Nephron progenitor cell (in vitro differentiated cells): ENCODE data around the gene UBE2F.

ENCODE experiments used
- DNase-seq: peaks from one replicate; pipeline ENCODE4 v3.0.0; 2021
- H3K27ac Mint-ChIP-seq: 2 replicates; pipeline ENCODE4 v1.8.0; 2021; ENCODE audit warnings: mild to moderate bottlenecking, moderate library complexity, mixed read lengths
- H3K27me3 Mint-ChIP-seq: 2 replicates; pipeline ENCODE4 v1.8.0; 2021; ENCODE audit warnings: mild to moderate bottlenecking, low read depth, mixed read lengths; ENCODE audit not compliant: poor library complexity
- H3K36me3 Mint-ChIP-seq: 2 replicates; pipeline ENCODE4 v1.8.0; 2021; ENCODE audit warnings: low read depth, mixed read lengths
- H3K4me1 Mint-ChIP-seq: 2 replicates; pipeline ENCODE4 v1.8.0; 2021; ENCODE audit warnings: mixed read lengths
- H3K4me3 Mint-ChIP-seq: 2 replicates; pipeline ENCODE4 v1.8.0; 2021; ENCODE audit warnings: mild to moderate bottlenecking, moderate library complexity, mixed read lengths
- H3K9me3 Mint-ChIP-seq: 2 replicates; pipeline ENCODE4 v1.8.0; 2021; ENCODE audit warnings: mild to moderate bottlenecking, moderate library complexity, mixed read lengths
- TF ChIP-seq, protein P1 (sequence below): fragments of 200-600 bp; sonication (generic); IDR thresholded peaks from 2 replicates; pipeline ENCODE4 v1.5.0; 2021; ENCODE audit warnings: antibody characterized with exemption

Gene UBE2F, protein sequence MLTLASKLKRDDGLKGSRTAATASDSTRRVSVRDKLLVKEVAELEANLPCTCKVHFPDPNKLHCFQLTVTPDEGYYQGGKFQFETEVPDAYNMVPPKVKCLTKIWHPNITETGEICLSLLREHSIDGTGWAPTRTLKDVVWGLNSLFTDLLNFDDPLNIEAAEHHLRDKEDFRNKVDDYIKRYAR

DNA sequence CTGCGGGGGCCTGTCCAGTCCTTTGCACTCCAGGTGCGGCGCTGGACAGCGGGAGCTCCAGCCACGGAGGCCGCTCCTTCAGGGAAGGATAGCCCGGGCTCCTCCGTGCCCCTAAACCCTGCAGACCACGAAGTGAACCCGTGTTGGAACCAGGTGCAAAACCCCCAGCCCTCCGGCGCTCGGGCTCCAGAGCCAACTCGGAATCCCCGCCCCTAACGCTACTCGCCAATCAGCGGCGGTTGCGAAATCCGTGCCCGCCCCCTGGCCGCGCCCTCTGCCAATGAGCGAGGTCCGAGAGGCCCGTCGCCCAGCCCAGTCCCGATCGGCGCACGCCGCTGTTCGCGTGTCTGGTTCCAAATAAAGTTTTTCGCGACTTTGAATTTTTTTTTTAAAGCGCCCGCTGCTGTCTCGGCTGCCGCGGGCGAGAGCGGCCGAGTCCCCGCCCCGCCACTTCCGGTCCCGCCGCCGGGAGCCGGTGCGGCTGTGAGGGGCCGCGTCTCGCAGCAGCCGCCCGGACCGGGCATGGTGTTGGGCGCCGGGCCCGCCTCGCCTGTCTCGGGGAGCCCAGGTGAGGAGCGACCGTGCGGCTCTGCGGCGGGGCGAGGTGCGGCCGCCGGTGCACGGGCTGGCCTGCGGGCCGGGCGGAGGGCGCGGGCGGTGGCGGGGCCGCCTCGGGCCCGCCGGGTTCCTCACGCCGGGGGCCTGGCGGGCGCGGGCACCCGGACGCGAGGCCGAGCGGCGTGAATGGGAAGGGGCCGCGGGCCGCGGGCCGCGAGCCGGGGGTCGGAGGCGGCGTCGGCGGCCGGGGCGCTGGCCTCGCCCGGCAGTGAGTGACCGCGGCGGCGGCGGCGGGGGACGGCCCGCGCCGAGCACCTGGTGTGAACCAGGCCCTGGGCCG lies at the start of gene UBE2F:
Gene UBE2F, plus strand, starts transcription at position 450 of the 898 bp plus-strand sequence. CDS start 6,094 bp downstream, outside the sequence.
- H3K4me3 Mint-ChIP-seq, result peak within 1 kb of the TSS; percentile 87
- peak; percentile 98 for DNase-seq
- H3K27ac Mint-ChIP-seq, result no peak within 1 kb of the TSS
- TF ChIP-seq, protein P1, sequence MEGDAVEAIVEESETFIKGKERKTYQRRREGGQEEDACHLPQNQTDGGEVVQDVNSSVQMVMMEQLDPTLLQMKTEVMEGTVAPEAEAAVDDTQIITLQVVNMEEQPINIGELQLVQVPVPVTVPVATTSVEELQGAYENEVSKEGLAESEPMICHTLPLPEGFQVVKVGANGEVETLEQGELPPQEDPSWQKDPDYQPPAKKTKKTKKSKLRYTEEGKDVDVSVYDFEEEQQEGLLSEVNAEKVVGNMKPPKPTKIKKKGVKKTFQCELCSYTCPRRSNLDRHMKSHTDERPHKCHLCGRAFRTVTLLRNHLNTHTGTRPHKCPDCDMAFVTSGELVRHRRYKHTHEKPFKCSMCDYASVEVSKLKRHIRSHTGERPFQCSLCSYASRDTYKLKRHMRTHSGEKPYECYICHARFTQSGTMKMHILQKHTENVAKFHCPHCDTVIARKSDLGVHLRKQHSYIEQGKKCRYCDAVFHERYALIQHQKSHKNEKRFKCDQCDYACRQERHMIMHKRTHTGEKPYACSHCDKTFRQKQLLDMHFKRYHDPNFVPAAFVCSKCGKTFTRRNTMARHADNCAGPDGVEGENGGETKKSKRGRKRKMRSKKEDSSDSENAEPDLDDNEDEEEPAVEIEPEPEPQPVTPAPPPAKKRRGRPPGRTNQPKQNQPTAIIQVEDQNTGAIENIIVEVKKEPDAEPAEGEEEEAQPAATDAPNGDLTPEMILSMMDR, result no peak
- peaks cover 5% of the 10 kb centered on the region for H3K36me3 Mint-ChIP-seq
- peaks cover 15% of the 10 kb centered on the region for H3K27me3 Mint-ChIP-seq
- H3K4me1 Mint-ChIP-seq, result peaks cover 27% of the 10 kb centered on the region
- H3K9me3 Mint-ChIP-seq, result peaks cover 13% of the 10 kb centered on the region

DNA sequence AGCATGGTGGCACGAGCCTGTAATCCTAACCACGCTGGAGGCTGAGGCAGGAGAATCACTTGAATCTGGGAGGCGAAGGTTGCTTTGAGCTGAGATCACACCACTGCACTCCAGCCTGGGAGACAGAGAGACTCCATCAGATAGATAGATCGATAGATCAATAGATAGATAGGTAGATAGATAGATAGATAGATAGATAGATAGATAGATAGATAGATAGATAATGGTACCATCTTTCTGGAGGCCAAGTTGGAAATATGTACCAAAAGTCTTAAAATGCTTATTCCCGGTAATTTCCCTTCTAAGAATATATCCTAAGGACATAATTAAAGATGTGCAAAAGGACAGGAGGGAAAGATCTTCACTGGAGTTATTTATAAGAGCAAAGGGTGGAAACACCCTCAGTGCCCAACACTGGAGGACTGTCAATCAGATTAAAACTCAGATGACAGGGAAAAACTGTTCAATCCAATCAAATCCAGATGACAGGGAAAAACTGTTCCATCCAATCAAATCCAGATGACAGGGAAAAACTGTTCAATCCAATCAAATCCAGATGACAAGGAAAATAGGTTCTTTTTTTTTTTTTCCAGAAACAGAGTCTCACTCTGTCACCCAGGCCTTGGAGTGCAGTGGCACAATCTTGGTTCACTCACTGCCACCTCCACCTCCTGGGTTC lies 49.0 kb upstream of the UBE2F start:
- TF ChIP-seq, protein P1, result no peak
- Mint-ChIP-seq H3K36me3 (no peaks in the 10 kb centered on the region), H3K27ac (no peak overlapping the region), H3K4me1 (no peaks in the 10 kb centered on the region), H3K4me3 (no peak overlapping the region), H3K9me3 (no peaks in the 10 kb centered on the region), H3K27me3 (peaks cover 8% of the 10 kb centered on the region)
- DNase-seq, result no peak

DNA sequence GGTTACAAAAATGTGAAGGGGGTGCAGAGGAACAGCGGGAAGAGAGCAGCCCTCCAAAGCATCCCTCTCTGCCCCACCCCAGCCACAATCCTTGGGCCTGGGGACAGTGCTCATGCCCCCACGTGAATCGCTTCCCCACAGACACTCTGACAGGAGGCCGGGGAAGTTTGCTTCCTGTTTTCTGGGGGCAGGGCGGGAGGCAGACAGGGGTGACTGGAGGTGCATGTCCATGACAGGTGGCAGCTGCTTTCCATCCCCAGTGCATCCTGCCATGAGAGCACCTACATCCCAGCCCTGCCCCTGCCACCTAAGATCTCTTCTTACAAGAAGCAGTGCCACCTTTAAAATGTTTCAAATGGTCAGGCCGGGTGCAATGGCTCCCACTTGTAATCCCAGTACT lies 47.2 kb upstream of the UBE2F start:
- H3K4me1 Mint-ChIP-seq, result no peaks in the 10 kb centered on the region
- no peak overlapping the region for H3K4me3 Mint-ChIP-seq
- peaks cover 14% of the 10 kb centered on the region for H3K27me3 Mint-ChIP-seq
- H3K27ac Mint-ChIP-seq, result no peak overlapping the region
- DNase-seq, result no peak
- no peaks in the 10 kb centered on the region for H3K9me3 Mint-ChIP-seq
- no peaks in the 10 kb centered on the region for H3K36me3 Mint-ChIP-seq
- TF ChIP-seq, protein P1, result no peak

DNA sequence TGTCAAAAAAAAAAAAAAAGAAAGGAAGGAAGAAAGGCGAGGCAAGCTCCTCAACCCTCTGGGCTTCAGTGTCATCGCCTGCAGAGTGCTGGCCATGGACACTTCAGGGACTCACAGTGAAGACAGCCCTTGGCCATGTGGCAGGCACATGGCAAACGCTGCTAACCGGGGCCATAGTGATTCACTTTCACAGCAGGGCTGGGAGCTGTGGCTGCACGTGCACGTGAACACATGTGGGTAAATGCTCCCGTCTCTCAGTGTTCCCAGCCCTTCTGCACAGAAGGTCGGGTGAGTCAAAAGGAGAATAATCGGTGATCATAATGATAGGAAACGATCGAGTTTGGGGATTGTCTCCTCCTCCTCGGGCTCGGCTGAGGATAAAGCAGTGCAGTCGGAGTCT lies 46.1 kb upstream of the UBE2F start:
- H3K4me1 Mint-ChIP-seq, result no peaks in the 10 kb centered on the region
- H3K4me3 Mint-ChIP-seq, result no peak overlapping the region
- no peaks in the 10 kb centered on the region for H3K9me3 Mint-ChIP-seq
- no peak for DNase-seq
- H3K36me3 Mint-ChIP-seq, result no peaks in the 10 kb centered on the region
- TF ChIP-seq, protein P1, result no peak
- H3K27me3 Mint-ChIP-seq, result peaks cover 12% of the 10 kb centered on the region
- no peak overlapping the region for H3K27ac Mint-ChIP-seq

DNA sequence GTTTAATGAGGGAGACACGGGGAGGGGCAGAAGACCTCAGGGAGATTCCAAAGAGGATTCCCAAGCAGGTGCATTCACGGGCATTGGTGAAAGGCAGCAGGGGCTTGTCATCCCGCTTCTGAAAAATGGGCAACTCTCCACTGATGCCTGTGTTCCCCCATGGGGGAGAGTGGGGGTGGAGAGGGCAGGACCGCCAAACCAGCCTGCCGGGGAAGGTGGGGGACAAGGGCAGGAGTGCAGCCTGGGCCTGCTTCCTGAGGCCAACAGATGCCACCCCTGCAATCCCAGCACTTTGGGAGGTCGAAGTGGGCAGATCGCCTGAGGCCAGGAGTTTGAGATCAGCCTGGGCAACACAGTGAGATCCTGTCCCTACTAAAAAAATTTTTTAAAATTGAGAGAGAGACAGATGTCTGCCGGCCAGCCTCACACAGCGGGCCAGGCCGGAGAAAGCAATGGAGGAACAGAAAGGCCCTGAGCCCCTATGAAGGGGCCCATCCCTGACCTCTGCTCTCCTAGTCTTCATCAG lies 44.8 kb upstream of the UBE2F start:
- H3K4me1 Mint-ChIP-seq, result no peaks in the 10 kb centered on the region
- DNase-seq, result no peak
- H3K9me3 Mint-ChIP-seq, result no peaks in the 10 kb centered on the region
- TF ChIP-seq, protein P1, result no peak
- no peaks in the 10 kb centered on the region for H3K36me3 Mint-ChIP-seq
- peaks cover 12% of the 10 kb centered on the region for H3K27me3 Mint-ChIP-seq
- no peak overlapping the region for H3K27ac Mint-ChIP-seq
- no peak overlapping the region for H3K4me3 Mint-ChIP-seq
